Keratinocyte (primary cell): Measurements from ENCODE around the gene U2AF1L4. TPM values are rescaled to one million over a fixed set of nuclear protein-coding genes. Genes with fewer than 3 reads are reported as not detected.

Experiments
- DNase-seq: peaks from one replicate; pipeline ENCODE4 v3.0.0-alpha.2; 2011; ENCODE audit warnings: low read depth, missing footprints, low spot score
- FAIRE-seq: peaks from 2 replicates; lab custom pipeline; 2011; peaks lifted over from hg19 to GRCh38; lab: Jason Lieb, UNC
- H2AFZ ChIP-seq: 2 replicates; pipeline ENCODE4 v1.6.0; 2012; ENCODE audit warnings: low read length, control low read depth, inconsistent platforms; ENCODE audit not compliant: control insufficient read depth
- H3K27ac ChIP-seq: 2 replicates; pipeline ENCODE4 v1.5.1; 2011; ENCODE audit warnings: low read length; ENCODE audit not compliant: control insufficient read depth, insufficient read depth
- H3K27me3 ChIP-seq: 3 replicates; pipeline ENCODE4 v1.6.0; 2011; ENCODE audit warnings: low read length; ENCODE audit not compliant: control insufficient read depth, insufficient read depth; ENCODE audit errors: extremely low read depth
- H3K36me3 ChIP-seq, 2 experiments: 2 replicates in 1 of 2; 3 replicates in 1 of 2; pipeline ENCODE4 v1.5.1; 2011; ENCODE audit warnings: low read length in 2 of 2, mild to moderate bottlenecking in 1 of 2; ENCODE audit not compliant: control insufficient read depth in 2 of 2, insufficient read depth in 2 of 2; ENCODE audit errors: extremely low read depth in 1 of 2
- H3K4me1 ChIP-seq: 3 replicates; pipeline ENCODE4 v1.5.1; 2011; ENCODE audit warnings: low read length; ENCODE audit not compliant: control insufficient read depth, insufficient read depth; ENCODE audit errors: extremely low read depth
- H3K4me2 ChIP-seq: 3 replicates; pipeline ENCODE4 v1.6.0; 2011; ENCODE audit warnings: low read depth, low read length; ENCODE audit not compliant: control insufficient read depth, insufficient read depth; ENCODE audit errors: extremely low read depth
- H3K4me3 ChIP-seq, 3 experiments: fragments of 200-600 bp in 1 of 3; sonication (generic) in 1 of 3; 2 replicates in 2 of 3; 3 replicates in 1 of 3; pipeline ENCODE4 v1.5.1; 2011 to 2016; ENCODE audit warnings: low read length in 3 of 3, mild to moderate bottlenecking in 3 of 3, control low read depth in 2 of 3, inconsistent platforms in 1 of 3, low read depth in 1 of 3, mixed read lengths in 1 of 3, mixed run types in 1 of 3, moderate library complexity in 1 of 3; ENCODE audit not compliant: control insufficient read depth in 2 of 3, insufficient read depth in 2 of 3; ENCODE audit errors: extremely low read depth in 1 of 3
- H3K79me2 ChIP-seq: 2 replicates; pipeline ENCODE4 v1.6.0; 2012; ENCODE audit warnings: low read length; ENCODE audit not compliant: control insufficient read depth, insufficient read depth
- H3K9ac ChIP-seq: 3 replicates; pipeline ENCODE4 v1.6.0; 2011; ENCODE audit warnings: low read length; ENCODE audit not compliant: control insufficient read depth, insufficient read depth; ENCODE audit errors: extremely low read depth
- H3K9me1 ChIP-seq: 3 replicates; pipeline ENCODE4 v1.6.0; 2011; ENCODE audit warnings: low read length; ENCODE audit not compliant: control insufficient read depth, insufficient read depth; ENCODE audit errors: extremely low read depth
- H3K9me3 ChIP-seq: 2 replicates; pipeline ENCODE4 v1.5.1; 2012; ENCODE audit warnings: low read depth, low read length; ENCODE audit not compliant: control insufficient read depth
- H4K20me1 ChIP-seq: 3 replicates; pipeline ENCODE4 v1.6.0; 2011; ENCODE audit warnings: low read length; ENCODE audit not compliant: control insufficient read depth, insufficient read depth; ENCODE audit errors: extremely low read depth
- CTCF ChIP-seq, 3 experiments: IDR thresholded peaks in 1 of 3; conservative IDR thresholded peaks in 1 of 3; optimal IDR thresholded peaks in 1 of 3; 2 replicates in 2 of 3; 3 replicates in 1 of 3; pipeline versions ENCODE3 to v1.5.1; 2011; ENCODE audit warnings: low read length in 3 of 3, mild to moderate bottlenecking in 3 of 3, moderate library complexity in 2 of 3, control low read depth in 1 of 3, inconsistent platforms in 1 of 3; ENCODE audit not compliant: insufficient read depth in 2 of 3; ENCODE audit errors: extremely low read depth in 1 of 3
- EZH2 ChIP-seq: IDR thresholded peaks from one replicate; pipeline ENCODE4 v1.6.1; 2012; ENCODE audit warnings: inconsistent platforms, mild to moderate bottlenecking, low read length, moderate library complexity
- dilution Hi-C: fragments of 300-500 bp; cut with MboI; formaldehyde crosslinking; loops from one replicate; pipeline ENCODE4 v1.7.0; 2020; ENCODE audit warnings: low sequenced_read_pairs; ENCODE audit not compliant: extremely low pct_ligation_motif_present
- polyA plus RNA-seq, 5 experiments: library from polyadenylated mRNA; depleted of rRNA in 3 of 5; stranded (reverse) in 3 of 5; stranded (forward) in 1 of 5; unstranded in 1 of 5; fragments of >200 nt; gene quantifications; 1 replicate in 1 of 5; 2 replicates in 3 of 5; 3 replicates in 1 of 5; pipeline versions ENCODE4 v1.2.1 to v1.2.3, GENCODE V29; 2011 to 2012; ENCODE audit warnings: missing spikeins in 2 of 5, low read depth in 1 of 5, low replicate concordance in 1 of 5

U2AF1L4 gene
- polyA plus RNA-seq, 1 donor (not counting 4 experiments of a cell fraction or from before 2014, with no cell fraction given), result 8.9 TPM

GRCh38 chr19:35720163-35720524 lies 25.1 kb downstream of the U2AF1L4 start:
- H3K27me3 ChIP-seq, result no peaks in the 10 kb centered on the region
- DNase-seq, result no peak
- peaks cover 45% of the 10 kb centered on the region for H3K79me2 ChIP-seq
- TF ChIP-seq EZH2 (no peak), CTCF (optimal IDR thresholded peaks at IDR 0.05 in 1 of 3, IDR thresholded peaks at IDR 0.05 in 1 of 3, conservative IDR thresholded peaks at IDR 0.05 in 1 of 3; ENCODE audit: extremely low read depth in 1 of 3, insufficient read depth in 2 of 3, low read length in 3 of 3) (no peak)
- no peak overlapping the region for H2AFZ ChIP-seq
- no peak for FAIRE-seq
- no peaks in the 10 kb centered on the region for H3K9me1 ChIP-seq
- H3K9me3 ChIP-seq, result no peaks in the 10 kb centered on the region
- H3K4me3 ChIP-seq, result no peak overlapping the region
- H3K27ac ChIP-seq, result no peak overlapping the region
- dilution Hi-C loops, result no loop called here
- H3K36me3 ChIP-seq, result peaks cover 31 to 33% of the 10 kb centered on the region in 2 experiments
- H3K9ac ChIP-seq, result no peak overlapping the region
- no peak overlapping the region for H3K4me2 ChIP-seq
- peaks cover 4% of the 10 kb centered on the region for H4K20me1 ChIP-seq
- peaks cover 22% of the 10 kb centered on the region for H3K4me1 ChIP-seq

GRCh38 chr19:35719402-35720162 lies 25.6 kb downstream of the U2AF1L4 start:
- H4K20me1 ChIP-seq, result peaks cover 4% of the 10 kb centered on the region
- no peaks in the 10 kb centered on the region for H3K27me3 ChIP-seq
- DNase-seq (no peak), FAIRE-seq (no peak)
- no peak overlapping the region for H2AFZ ChIP-seq
- H3K4me3 ChIP-seq, result peak overlapping the region; percentile 78 to 92 (median 89)
- TF ChIP-seq CTCF (optimal IDR thresholded peaks at IDR 0.05 in 1 of 3, IDR thresholded peaks at IDR 0.05 in 1 of 3, conservative IDR thresholded peaks at IDR 0.05 in 1 of 3; ENCODE audit: extremely low read depth in 1 of 3, insufficient read depth in 2 of 3, low read length in 3 of 3) (no peak), EZH2 (no peak)
- no peaks in the 10 kb centered on the region for H3K9me1 ChIP-seq
- dilution Hi-C loops, result no loop called here
- peaks cover 45% of the 10 kb centered on the region for H3K79me2 ChIP-seq
- no peak overlapping the region for H3K27ac ChIP-seq
- peak overlapping the region; percentile 85 for H3K9ac ChIP-seq
- H3K36me3 ChIP-seq, result peaks cover 25 to 29% of the 10 kb centered on the region in 2 experiments
- peak overlapping the region; percentile 87 for H3K4me2 ChIP-seq
- H3K9me3 ChIP-seq, result no peaks in the 10 kb centered on the region
- peaks cover 22% of the 10 kb centered on the region for H3K4me1 ChIP-seq
